ENCODE results near the gene TEAD1. TPM values are rescaled to one million over a fixed set of nuclear protein-coding genes. Genes with fewer than 3 reads are reported as not detected.

TEAD1 gene
- total RNA-seq, 2 experiments from 2014 or later = 0.11 TPM; not detected in 1

- Mint-ChIP-seq H3K4me1 (ENCODE audit: low read depth) (peaks cover 12% of the 10 kb centered on the region), H3K4me3 (no peak overlapping the region), H3K27ac (no peak overlapping the region), H3K36me3 (ENCODE audit: low read depth) (no peaks in the 10 kb centered on the region), H3K9me3 (no peaks in the 10 kb centered on the region), H3K27me3 (peaks cover 76% of the 10 kb centered on the region)
- no peaks in the 10 kb centered on the region for H3K4me1 ChIP-seq (ENCODE audit: insufficient read depth, low read length)
- DNase-seq (no peak), ATAC-seq (ENCODE audit: poor library complexity) (no peak)
- peaks cover 0 to 5% of the 10 kb centered on the region in 2 experiments for H3K9me3 ChIP-seq (ENCODE audit: control insufficient read depth in 1 of 2, insufficient read depth in 1 of 2, low read length in 2 of 2)
- ChIA-PET POLR2A (no interaction called here), CTCF (no interaction called here)
- intact Hi-C loops (cut with DNase I, micrococcal nuclease) = no loop called here
- H3K36me3 ChIP-seq (ENCODE audit: insufficient read depth, low read length) = no peaks in the 10 kb centered on the region
- no peak overlapping the region for H3K27ac ChIP-seq (ENCODE audit: low read depth in 1 of 2, low read length in 2 of 2)
- TF ChIP-seq, protein P1, sequence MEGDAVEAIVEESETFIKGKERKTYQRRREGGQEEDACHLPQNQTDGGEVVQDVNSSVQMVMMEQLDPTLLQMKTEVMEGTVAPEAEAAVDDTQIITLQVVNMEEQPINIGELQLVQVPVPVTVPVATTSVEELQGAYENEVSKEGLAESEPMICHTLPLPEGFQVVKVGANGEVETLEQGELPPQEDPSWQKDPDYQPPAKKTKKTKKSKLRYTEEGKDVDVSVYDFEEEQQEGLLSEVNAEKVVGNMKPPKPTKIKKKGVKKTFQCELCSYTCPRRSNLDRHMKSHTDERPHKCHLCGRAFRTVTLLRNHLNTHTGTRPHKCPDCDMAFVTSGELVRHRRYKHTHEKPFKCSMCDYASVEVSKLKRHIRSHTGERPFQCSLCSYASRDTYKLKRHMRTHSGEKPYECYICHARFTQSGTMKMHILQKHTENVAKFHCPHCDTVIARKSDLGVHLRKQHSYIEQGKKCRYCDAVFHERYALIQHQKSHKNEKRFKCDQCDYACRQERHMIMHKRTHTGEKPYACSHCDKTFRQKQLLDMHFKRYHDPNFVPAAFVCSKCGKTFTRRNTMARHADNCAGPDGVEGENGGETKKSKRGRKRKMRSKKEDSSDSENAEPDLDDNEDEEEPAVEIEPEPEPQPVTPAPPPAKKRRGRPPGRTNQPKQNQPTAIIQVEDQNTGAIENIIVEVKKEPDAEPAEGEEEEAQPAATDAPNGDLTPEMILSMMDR (IDR thresholded peaks at IDR 0.05) = no peak
- peaks cover 26 to 52% of the 10 kb centered on the region in 2 experiments for H3K27me3 ChIP-seq (ENCODE audit: control insufficient read depth in 1 of 2, insufficient read depth in 2 of 2, low read length in 2 of 2)
- H3K4me3 ChIP-seq (ENCODE audit: low read length) = no peak overlapping the region
Observed at GRCh38 chr11:12832480-12833224, 158.4 kb downstream of the TEAD1 start.

- Histone ChIP-seq H3K9me3 (ENCODE audit: control insufficient read depth in 1 of 2, insufficient read depth in 1 of 2, low read length in 2 of 2) (no peaks in the 10 kb centered on the region), H3K27ac (ENCODE audit: low read depth in 1 of 2, low read length in 2 of 2) (no peak overlapping the region), H3K36me3 (ENCODE audit: insufficient read depth, low read length) (no peaks in the 10 kb centered on the region), H3K27me3 (ENCODE audit: control insufficient read depth in 1 of 2, insufficient read depth in 2 of 2, low read length in 2 of 2) (peaks cover 16 to 37% of the 10 kb centered on the region in 2 experiments), H3K4me1 (ENCODE audit: insufficient read depth, low read length) (no peaks in the 10 kb centered on the region), H3K4me3 (ENCODE audit: low read length) (no peak overlapping the region)
- no peak for ATAC-seq (ENCODE audit: poor library complexity)
- H3K4me1 Mint-ChIP-seq (ENCODE audit: low read depth) = peaks cover 2% of the 10 kb centered on the region
- TF ChIP-seq, protein P1 (IDR thresholded peaks at IDR 0.05) = no peak
- POLR2A ChIA-PET = no interaction called here
- H3K27me3 Mint-ChIP-seq = peaks cover 62% of the 10 kb centered on the region
- CTCF ChIA-PET = no interaction called here
- intact Hi-C loops (cut with DNase I, micrococcal nuclease) = no loop called here
- no peak overlapping the region for H3K4me3 Mint-ChIP-seq
- no peak for DNase-seq
- no peaks in the 10 kb centered on the region for H3K36me3 Mint-ChIP-seq (ENCODE audit: low read depth)
- H3K9me3 Mint-ChIP-seq = no peaks in the 10 kb centered on the region
- no peak overlapping the region for H3K27ac Mint-ChIP-seq
Observed at GRCh38 chr11:12834166-12834565, 159.9 kb downstream of the TEAD1 start.

- TF ChIP-seq, protein P1 (IDR thresholded peaks at IDR 0.05) = no peak
- no peaks in the 10 kb centered on the region for H3K4me1 Mint-ChIP-seq (ENCODE audit: low read depth)
- H3K27ac Mint-ChIP-seq = no peak overlapping the region
- peaks cover 11 to 32% of the 10 kb centered on the region in 2 experiments for H3K27me3 ChIP-seq (ENCODE audit: control insufficient read depth in 1 of 2, insufficient read depth in 2 of 2, low read length in 2 of 2)
- H3K9me3 ChIP-seq (ENCODE audit: control insufficient read depth in 1 of 2, insufficient read depth in 1 of 2, low read length in 2 of 2) = no peaks in the 10 kb centered on the region
- no peaks in the 10 kb centered on the region for H3K36me3 Mint-ChIP-seq (ENCODE audit: low read depth)
- ChIA-PET POLR2A (no interaction called here), CTCF (interaction anchor here (0.7 kb wide), 1 partner anchor 386 kb away, joined by 3 read pairs; no protein-coding TSS in a partner anchor)
- intact Hi-C loops (cut with DNase I, micrococcal nuclease) = no loop called here
- no peak overlapping the region for H3K4me3 Mint-ChIP-seq
- no peak overlapping the region for H3K4me3 ChIP-seq (ENCODE audit: low read length)
- ATAC-seq (ENCODE audit: poor library complexity) = no peak
- no peak for DNase-seq
- H3K27me3 Mint-ChIP-seq = peaks cover 57% of the 10 kb centered on the region
- no peaks in the 10 kb centered on the region for H3K4me1 ChIP-seq (ENCODE audit: insufficient read depth, low read length)
- no peaks in the 10 kb centered on the region for H3K9me3 Mint-ChIP-seq
- H3K36me3 ChIP-seq (ENCODE audit: insufficient read depth, low read length) = no peaks in the 10 kb centered on the region
- H3K27ac ChIP-seq (ENCODE audit: low read depth in 1 of 2, low read length in 2 of 2) = no peak overlapping the region
Observed at GRCh38 chr11:12834630-12835029, 160.4 kb downstream of the TEAD1 start.
